AG10803 (cell line): ENCODE results near the gene SEMA3D.

Source experiments
- DNase-seq: peaks from one replicate; pipeline ENCODE4 v3.0.0; 2010; ENCODE audit warnings: low read depth
- H3K4me3 ChIP-seq: 2 replicates; pipeline ENCODE4 v1.5.1; 2011; ENCODE audit warnings: mild to moderate bottlenecking, low read length, control low read depth
- TF ChIP-seq, protein P1 (sequence below): conservative IDR thresholded peaks from 2 replicates; pipeline ENCODE4 v1.5.1; 2011; ENCODE audit warnings: mild to moderate bottlenecking, low read length, control low read depth, inconsistent platforms

SEMA3D gene

DNA sequence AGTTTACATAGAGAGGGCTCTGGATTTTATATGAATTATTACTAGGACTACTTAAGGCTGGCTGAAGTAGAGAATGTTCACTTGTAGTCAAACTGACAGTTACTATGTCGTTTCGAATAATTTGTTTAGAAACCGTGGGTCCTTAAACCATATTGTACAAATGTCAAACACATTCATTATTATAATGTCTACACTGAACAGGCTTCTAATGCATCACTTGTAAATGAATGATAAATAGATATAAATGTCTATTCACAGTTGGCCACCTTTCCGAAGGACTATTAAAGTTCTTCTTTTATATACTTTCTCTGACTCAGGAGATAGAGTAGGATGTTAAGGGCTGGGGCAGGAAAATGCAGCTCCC, 95.3 kb downstream of the SEMA3D start:
- no peak overlapping the region for H3K4me3 ChIP-seq
- TF ChIP-seq, protein P1, sequence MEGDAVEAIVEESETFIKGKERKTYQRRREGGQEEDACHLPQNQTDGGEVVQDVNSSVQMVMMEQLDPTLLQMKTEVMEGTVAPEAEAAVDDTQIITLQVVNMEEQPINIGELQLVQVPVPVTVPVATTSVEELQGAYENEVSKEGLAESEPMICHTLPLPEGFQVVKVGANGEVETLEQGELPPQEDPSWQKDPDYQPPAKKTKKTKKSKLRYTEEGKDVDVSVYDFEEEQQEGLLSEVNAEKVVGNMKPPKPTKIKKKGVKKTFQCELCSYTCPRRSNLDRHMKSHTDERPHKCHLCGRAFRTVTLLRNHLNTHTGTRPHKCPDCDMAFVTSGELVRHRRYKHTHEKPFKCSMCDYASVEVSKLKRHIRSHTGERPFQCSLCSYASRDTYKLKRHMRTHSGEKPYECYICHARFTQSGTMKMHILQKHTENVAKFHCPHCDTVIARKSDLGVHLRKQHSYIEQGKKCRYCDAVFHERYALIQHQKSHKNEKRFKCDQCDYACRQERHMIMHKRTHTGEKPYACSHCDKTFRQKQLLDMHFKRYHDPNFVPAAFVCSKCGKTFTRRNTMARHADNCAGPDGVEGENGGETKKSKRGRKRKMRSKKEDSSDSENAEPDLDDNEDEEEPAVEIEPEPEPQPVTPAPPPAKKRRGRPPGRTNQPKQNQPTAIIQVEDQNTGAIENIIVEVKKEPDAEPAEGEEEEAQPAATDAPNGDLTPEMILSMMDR, result no peak
- DNase-seq, result no peak

DNA sequence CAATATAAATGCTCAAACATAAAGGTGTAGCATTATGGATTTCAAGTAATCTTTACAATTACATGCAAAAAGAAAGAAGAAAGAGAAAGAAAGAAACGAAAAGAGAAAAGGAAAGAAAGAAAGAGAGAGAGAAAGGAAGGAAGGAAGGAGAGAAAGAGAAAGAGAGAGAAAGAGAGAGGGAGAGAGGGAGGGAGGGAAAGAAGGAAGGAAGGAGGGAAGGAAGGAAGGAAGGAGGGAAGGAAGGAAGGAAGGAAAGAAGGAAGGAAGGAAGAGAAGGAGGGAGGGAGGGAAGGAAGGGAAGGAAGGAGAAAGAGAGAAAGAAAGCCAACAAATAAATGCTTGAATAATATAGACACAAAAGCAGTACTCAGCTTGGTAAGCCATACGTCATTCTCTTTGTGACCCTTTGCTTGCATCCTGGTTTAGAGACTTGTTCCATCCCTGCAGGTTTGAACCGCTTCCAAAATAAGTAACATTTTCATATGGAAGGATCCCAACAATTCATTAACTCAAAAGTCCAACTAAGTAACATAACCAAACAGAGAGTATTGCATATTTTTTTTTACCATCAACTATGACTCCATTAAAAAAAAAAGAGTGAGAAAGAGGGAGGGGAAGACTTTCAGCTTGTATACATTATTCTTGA, 95.8 kb downstream of the SEMA3D start:
- TF ChIP-seq, protein P1, result no peak
- no peak overlapping the region for H3K4me3 ChIP-seq
- DNase-seq, result no peak

- TF ChIP-seq, protein P1, result no peak
- DNase-seq, result no peak
- H3K4me3 ChIP-seq, result no peak overlapping the region
Measured at GRCh38 chr7:85090143-85090542, 96.7 kb downstream of the SEMA3D start.

- TF ChIP-seq, protein P1, result no peak
- no peak for DNase-seq
Measured at GRCh38 chr7:85081846-85082245, 105.0 kb downstream of the SEMA3D start.

DNA sequence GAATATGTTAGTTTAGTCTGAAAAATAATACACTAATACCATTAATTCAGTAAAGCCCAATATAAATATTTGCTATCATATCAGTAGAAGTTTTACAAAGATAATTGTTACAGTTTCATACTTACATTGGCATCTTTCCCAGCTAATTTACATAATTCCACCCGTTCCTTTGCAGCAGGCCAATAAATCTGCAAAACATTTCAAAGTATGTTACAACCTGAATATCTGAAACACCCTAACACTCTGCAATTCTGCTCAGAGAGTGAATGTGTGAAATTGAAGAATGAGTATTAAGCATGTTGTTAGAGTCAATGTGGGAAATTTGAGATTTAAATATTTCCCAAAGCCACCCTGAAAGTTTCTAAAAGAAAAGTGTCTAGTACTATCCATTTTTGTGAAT, 105.5 kb downstream of the SEMA3D start:
- TF ChIP-seq, protein P1, result no peak
- H3K4me3 ChIP-seq, result no peak overlapping the region
- DNase-seq, result no peak

More at GRCh38 chr7:85081846-85082245, 105.0 kb downstream of the SEMA3D start:
- no peak overlapping the region for H3K4me3 ChIP-seq

DNA sequence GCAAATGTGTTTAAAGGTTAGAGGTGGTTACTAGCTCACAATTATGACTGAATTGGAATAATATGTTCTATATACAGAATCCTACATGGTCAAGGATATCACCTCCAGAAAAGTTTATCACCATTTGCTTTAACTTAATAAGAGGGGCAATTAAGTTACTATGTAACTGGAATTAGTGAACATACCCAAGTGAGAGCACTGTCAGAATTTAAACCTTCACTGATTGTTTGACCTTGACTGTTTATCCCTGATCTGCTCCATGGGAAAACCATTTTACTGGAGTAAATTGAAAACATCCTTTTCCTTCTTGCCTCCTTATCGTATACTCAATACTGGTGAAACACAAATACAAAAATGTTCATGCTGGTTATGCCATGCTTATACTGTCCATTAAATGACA, 107.4 kb downstream of the SEMA3D start:
- no peak for DNase-seq
- no peak overlapping the region for H3K4me3 ChIP-seq
- TF ChIP-seq, protein P1, result no peak

- H3K4me3 ChIP-seq, result no peak overlapping the region
- no peak for DNase-seq
- TF ChIP-seq, protein P1, result no peak
Measured at GRCh38 chr7:85078181-85078580, 108.7 kb downstream of the SEMA3D start.
